ENCODE results near the gene GFRA4.
"Not testable (repeated sequence)": the region's sequence is repeated elsewhere in the genome, so short reads cannot be mapped to it uniquely, and the experiment has no call there.

GFRA4 gene

GRCh38 chr20:3622406-3622805 is 40.8 kb downstream of the GFRA4 start:
- no peak for DNase-seq (ENCODE audit: low spot score)

GRCh38 chr20:3621111-3621510 is 42.1 kb downstream of the GFRA4 start:
- DNase-seq (ENCODE audit: low spot score): no peak

- no peak for DNase-seq (ENCODE audit: low spot score)
These were observed 46.9 kb downstream of the GFRA4 start for GRCh38 chr20:3616250-3616649.

- not testable (repeated sequence) for DNase-seq (ENCODE audit: low spot score)
These were observed 47.9 kb downstream of the GFRA4 start for GRCh38 chr20:3615171-3615840.

- DNase-seq (ENCODE audit: low spot score): no peak
These were observed 48.7 kb downstream of the GFRA4 start for GRCh38 chr20:3614466-3614865.

GRCh38 chr20:3613821-3614440 is 49.3 kb downstream of the GFRA4 start:
- no peak for DNase-seq (ENCODE audit: low spot score)

GRCh38 chr20:3612795-3613572 is 50.2 kb downstream of the GFRA4 start:
- no peak for DNase-seq (ENCODE audit: low spot score)

- no peak for DNase-seq (ENCODE audit: low spot score)
These were observed 51.3 kb downstream of the GFRA4 start for GRCh38 chr20:3611901-3612300.

All from SK-N-DZ (cell line).